Stimulated activated CD8-positive, alpha-beta memory T cell treated with anti-CD3 and anti-CD28 coated beads, Interleukin-12 subunit alpha, Interleukin-12 subunit beta, amount 100 ng/mL, for 24 hours (primary cell): ENCODE results near the gene PTGR2.
"Not testable (repeated sequence)": the region's sequence is repeated elsewhere in the genome, so short reads cannot be mapped to it uniquely, and the experiment has no call there.

Experiments used
- DNase-seq: peaks from one replicate; pipeline ENCODE4 v3.0.0-alpha.2; 2020; ENCODE audit errors: extremely low read depth

The PTGR2 gene

DNA sequence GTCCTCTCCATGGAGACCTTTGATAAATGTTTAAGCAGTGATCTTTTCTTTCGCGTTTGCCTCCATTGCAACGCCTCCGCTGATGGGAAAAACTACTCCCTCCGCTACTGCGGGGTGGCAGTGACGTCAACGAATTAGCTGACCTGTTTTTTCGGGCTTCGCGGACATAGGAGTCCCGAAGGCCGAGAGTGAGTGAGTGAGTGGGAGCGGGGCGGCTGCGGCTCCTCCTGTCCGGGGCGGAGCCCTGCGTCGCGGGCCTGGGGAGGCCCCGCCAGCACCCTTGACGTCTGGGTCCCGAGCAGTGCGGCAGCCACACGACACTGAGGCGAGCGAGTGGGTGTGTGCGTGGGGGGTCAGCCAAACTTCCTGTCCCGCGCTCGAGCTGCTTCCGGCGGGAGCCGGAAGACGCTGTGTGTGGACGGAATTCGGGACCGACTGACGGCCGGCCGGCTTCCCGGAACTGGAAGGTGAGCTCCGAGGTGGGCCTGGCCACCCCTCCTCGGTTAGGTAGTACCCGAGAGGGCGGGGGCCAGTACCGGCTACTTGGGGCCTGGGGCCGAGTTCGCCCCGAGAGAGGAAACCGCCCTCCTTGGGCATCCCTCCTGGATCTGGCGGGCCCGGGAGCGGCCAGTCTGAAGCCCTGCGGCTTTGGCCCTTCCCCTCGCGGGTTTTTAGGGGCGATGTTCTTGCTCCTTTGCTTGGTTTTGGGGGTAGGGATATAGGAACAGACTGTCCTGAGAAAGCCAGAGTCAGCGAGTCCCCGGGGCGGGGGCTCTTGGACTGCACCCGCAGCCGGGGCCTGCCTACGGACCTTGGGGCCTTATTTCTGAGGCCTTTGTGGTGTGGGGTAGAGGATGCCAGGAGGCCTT is 35.1 kb downstream of the PTGR2 start, which contains the start of gene ZNF410:
ZNF410 (plus strand) TSS at position 411 of the 869 bp plus-strand sequence. CDS start 5,317 bp downstream, outside the sequence.
- DNase-seq, result peak; percentile 79

DNA sequence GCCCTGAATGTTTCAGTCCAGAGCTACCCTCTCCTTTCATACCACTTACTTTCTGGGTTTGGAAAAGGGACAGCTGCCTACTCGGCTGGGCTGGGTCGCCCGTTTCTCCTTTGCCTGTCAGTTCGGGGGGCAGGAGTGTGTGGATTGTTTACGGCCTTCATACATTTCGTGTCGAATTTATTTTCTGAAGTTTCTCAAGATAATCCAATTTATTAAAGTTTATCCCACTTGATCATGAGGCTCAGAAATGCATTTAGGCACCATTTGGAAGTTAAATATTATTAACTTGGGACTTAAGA is 35.6 kb downstream of the PTGR2 start:
- no peak for DNase-seq

DNA sequence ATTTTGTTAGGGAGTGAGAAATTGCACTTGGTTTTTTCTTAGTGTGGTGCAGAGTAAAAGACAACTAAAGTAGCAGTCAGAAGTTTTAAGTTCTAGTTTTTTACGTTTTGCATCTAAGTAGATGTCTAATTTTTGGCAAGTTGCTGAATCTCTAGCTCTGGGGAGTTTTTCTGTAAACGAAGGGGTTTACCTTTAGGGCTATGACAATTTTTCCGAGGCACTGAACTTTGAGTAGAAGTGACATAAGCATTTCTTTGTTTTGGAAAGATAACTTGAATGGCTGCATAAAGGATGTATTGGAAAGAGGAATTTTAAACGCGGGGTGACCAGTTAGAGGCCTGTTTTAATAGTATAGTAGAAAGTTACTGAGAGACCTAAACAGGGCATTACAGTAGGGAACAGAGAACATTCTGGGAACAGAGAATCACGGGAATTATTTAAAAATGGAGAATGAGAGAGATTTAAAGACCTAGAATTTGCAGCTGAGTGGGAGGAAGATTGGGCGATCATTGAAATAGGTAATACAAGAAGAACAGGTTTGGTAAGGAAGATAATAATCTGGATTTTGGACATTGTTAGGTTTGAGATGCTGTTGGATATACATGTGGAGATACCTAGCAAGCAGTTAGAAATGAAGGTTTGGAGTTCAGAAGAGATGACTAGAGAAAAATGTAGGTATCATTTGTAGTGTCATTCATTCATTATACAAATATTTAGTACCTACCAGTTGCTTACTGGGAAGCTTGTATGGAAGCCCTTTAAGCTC is 36.2 kb downstream of the PTGR2 start:
- no peak for DNase-seq

DNA sequence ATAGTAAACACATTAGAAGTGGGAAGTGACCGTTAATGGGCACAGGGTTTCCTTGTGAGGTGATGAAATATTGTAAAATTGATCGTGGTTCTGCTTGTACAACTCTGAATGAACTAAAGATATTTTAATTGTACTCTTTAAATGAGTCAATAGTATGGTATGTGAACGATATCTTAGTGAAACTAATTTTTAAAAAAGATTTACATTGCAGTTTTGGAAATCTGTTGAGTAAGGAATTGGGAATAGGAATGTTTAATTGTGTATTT is 36.8 kb downstream of the PTGR2 start:
- DNase-seq, result no peak

DNA sequence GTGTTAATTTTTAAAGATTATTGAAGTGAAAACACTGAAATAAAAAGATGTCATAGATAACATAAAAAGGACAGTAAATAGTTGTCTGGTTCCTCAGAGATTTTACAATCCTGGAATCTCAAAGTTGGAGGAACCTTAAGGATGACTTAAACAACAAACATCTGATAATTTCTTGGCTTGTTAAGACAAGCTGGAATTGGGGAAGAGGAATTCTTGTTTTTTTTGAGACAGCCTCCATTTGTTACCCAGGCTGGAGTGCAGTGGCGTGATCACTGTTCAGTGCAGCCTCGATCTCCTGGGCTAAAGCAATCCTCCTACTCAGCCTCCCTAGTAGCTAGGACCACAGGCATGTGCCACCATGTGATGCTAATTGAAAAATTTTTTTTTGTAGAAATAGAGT is 37.3 kb downstream of the PTGR2 start:
- no peak for DNase-seq

DNA sequence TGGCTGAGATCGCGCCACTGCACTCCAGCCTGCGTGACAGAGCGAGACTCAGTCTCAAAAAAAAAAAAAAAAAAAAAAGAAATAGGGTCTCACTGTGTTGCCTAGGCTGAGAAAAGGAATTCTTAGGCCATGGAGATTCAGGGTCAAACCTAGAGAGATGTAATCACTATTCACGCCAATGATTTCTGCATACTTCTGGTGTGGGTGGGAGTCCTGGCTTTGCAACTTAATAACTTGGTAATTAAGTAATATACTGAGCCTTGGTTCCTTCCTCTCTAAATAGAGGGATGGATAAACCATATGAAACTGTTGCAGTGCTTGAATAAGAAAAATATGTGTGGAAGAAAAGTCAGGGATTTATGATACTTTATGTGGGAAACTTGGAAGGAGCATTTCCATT is 37.7 kb downstream of the PTGR2 start:
- DNase-seq, result no peak

DNA sequence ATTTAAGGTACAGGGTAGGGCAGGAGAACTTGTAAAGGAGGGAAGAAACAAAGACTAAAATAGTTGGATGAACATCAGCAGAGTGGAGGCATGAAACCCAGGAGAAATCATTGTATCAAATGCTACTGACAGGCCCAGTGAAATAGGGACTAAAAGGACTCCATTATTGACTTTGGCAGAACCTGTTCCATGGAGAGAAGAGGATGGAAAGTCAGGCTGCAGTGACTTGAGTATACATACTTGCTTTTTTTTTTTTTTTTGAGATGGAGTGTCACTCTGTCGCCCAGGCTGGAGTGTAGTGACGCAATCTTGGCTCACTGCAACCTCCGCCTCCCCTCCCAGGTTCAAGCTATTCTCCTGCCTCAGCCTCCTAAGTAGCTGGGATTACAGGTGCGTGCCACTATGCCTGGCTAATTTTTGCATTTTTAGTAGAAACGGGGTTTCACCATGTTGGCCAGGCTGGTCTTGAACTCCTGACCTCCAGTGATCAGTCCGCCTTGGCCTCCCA is 42.6 kb downstream of the PTGR2 start:
- not testable (repeated sequence) for DNase-seq

DNA sequence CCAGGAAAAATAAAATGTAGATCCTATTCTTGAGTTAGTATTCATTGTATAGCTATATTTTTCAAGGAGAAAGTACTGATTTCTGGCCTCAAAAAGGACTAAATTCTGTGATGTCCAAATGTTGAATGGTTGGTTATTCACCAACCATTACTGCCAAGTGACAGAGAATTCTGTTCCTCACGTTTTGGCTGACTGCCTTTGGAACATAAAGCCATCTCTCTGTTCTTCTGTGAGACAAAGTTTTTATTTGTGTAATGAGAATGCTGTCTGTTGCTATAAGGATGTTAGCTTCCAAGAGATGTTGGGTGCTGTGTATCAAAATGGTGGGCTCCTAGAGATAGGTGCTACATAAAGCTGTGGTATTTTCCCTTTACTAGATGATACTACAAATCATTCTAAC is 44.3 kb downstream of the PTGR2 start:
- no peak for DNase-seq

DNA sequence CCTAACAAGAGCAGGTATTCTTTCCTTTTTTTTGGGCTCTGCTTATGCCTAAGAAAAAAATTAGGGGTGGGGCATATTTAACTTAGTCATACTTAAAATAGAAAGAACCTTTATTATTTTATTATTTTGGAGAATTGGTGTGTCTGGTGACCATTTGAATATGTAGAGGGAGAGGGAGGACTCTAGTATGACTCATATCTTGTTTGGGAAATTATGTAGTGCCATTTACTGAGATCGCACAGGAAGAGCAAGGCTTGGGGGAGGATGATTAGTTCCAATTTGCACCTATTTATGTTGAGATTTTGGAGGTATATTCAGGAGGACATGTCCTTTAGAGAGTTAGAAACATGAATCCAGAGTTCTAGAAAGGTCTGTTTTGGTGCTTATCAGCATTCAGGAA is 44.9 kb downstream of the PTGR2 start:
- DNase-seq, result no peak

DNA sequence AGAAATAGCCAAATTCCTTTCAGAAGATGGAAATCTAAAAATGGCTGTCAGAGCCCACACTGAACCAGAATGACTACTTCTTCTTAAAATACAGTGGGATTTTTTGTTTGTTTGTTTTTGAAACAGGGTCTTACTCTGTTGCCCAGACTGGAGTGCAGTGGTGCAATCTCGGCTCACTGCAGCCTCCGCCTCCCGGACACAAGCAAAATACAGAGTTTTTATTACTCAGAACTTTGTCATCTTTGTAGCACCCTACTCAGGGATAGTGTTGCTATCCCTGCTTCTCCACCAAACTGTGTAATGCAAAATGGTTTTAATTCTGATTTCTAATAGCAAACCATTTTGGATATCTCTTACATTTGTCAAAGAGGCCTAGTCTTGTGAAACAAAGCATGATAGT is 51.4 kb downstream of the PTGR2 start:
- DNase-seq, result no peak

DNA sequence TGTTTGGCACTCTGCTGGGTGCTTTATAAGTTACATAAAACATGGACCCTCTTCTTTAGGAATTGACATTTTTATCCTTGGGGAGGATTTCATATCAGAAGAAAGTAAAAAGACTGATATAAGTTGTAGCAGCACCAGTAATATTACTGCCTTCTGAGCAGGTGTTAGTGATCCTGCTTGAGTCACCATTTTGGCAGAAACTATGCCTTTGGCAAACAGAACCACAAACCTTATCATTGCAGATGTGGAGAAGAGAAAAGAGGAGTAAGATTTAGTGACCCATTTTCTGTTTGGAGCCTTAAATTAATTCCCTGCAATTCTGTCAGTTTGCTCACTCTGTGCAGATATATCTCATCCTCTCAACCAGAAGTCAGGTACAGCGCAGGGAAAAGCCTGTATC is 58.0 kb downstream of the PTGR2 start:
- DNase-seq, result no peak

DNA sequence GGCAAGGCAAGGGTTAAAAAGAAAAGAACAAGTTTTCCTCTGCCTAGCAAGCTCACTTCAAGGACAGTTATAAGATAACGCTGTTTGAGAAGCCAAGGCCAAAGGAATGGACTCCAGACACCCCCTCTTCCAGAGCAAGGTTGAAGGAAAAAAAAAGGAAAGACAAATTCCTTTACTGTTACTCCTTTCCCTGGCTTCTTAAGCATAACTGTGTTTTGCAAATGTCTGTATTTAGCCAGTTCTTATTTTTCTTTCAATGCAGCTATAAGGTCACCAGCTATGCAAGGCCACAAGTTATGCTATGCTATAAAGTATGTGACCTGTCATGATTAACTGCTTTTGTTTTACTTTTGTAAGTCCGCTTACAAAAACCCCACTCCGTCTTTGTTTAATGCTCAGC is 61.6 kb downstream of the PTGR2 start:
- no peak for DNase-seq

DNA sequence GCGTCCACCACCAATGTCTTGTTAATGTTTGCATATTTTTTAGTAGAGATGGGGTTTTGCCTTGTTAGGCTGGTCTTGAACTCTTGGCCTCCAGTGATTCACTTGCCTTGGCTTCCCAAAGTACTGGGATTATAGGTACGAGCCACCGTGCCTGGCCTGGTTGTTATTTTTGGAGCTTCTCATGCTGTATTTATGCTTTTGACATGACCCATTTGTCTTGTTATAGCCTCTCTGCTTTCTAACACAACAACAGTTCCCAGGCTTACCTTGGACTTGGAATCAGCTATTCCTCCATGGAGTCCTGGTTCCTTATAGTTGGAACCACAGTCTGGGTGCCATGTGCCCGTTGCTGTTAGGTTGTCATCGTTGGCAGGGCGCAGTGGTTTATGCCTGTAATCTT is 64.7 kb downstream of the PTGR2 start:
- no peak for DNase-seq

DNA sequence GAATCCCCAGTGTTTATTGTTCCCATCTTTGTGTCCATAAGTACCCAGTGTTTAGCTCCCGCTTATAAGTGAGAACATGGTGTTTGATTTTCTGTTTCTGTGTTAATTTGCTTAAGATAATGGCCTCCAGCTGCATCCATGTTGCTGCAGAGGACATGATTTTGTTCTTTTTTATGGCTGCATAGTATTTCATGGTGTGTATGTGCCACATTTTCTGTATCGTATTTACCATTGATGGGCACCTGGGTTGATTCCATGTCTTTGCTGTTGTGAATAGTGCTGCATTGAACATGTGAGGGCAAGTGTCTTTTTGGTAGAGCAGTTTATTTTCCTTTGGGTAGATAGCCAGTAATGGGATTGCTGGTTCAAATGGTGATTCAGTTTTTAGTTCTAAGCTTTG is 67.8 kb downstream of the PTGR2 start:
- not testable (repeated sequence) for DNase-seq

DNA sequence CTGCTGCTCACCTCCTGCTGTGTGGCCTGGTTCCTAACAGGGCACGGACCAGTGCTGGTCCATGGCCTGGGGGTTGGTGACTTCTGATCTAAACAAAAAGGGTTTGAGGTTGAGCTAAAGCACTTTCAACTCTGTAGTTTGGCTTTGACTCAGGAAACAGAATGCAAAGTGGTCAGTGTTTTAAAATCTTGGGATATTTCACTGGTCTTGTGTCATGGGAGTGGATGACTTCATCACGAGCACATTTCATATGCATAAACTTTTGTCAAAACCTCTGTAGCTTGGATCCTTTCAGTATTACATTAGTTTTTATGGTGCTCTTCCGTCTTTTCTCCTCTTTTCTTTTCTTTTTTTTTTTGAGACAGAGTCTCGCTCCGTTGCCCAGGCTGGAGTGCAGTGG is 72.7 kb downstream of the PTGR2 start:
- no peak for DNase-seq
